Stimulated activated naive CD4-positive, alpha-beta T cell treated with Interleukin-2 at 50 U/mL for 16 hours (primary cell): ENCODE measurements around the gene ABCC6.
"Not testable (repeated sequence)": the region's sequence is repeated elsewhere in the genome, so short reads cannot be mapped to it uniquely, and the experiment has no call there.

ENCODE experiments used
- DNase-seq: peaks from one replicate; lab custom pipeline; 2025; lab: John Stamatoyannopoulos, UW

Gene ABCC6

GRCh38 chr16:16222850-16223661 lies at the start of gene ABCC6:
Gene ABCC6 (minus strand): TSS chr16:16223494. CDS start chr16:16223434, 60 bp downstream.
- DNase-seq, result not testable (repeated sequence)

- DNase-seq, result not testable (repeated sequence)
These were observed 49.4 kb upstream of the ABCC6 start for GRCh38 chr16:16272573-16273221.

- DNase-seq, result not testable (repeated sequence)
These were observed 48.4 kb upstream of the ABCC6 start for GRCh38 chr16:16271658-16272057.

- not testable (repeated sequence) for DNase-seq
These were observed 45.0 kb upstream of the ABCC6 start for GRCh38 chr16:16268185-16268808.

- not testable (repeated sequence) for DNase-seq
These were observed 44.4 kb upstream of the ABCC6 start for GRCh38 chr16:16267708-16268107.

- DNase-seq, result not testable (repeated sequence)
These were observed 41.8 kb upstream of the ABCC6 start for GRCh38 chr16:16265044-16265443.

- DNase-seq, result not testable (repeated sequence)
These were observed 40.7 kb upstream of the ABCC6 start for GRCh38 chr16:16263947-16264346.

GRCh38 chr16:16262954-16263555 lies 39.8 kb upstream of the ABCC6 start:
- not testable (repeated sequence) for DNase-seq

- DNase-seq, result not testable (repeated sequence)
These were observed 36.7 kb upstream of the ABCC6 start for GRCh38 chr16:16259971-16260370.

- DNase-seq, result not testable (repeated sequence)
These were observed 35.5 kb upstream of the ABCC6 start for GRCh38 chr16:16258822-16259221.

GRCh38 chr16:16257301-16257923 lies 34.1 kb upstream of the ABCC6 start:
- DNase-seq, result not testable (repeated sequence)

GRCh38 chr16:16252377-16252776 lies 29.1 kb upstream of the ABCC6 start:
- not testable (repeated sequence) for DNase-seq

GRCh38 chr16:16249621-16250330 lies 26.5 kb upstream of the ABCC6 start:
- not testable (repeated sequence) for DNase-seq

- not testable (repeated sequence) for DNase-seq
These were observed 24.1 kb upstream of the ABCC6 start for GRCh38 chr16:16247439-16247838.

- not testable (repeated sequence) for DNase-seq
These were observed 23.4 kb upstream of the ABCC6 start for GRCh38 chr16:16246578-16247262.

GRCh38 chr16:16243886-16244285 lies 20.6 kb upstream of the ABCC6 start:
- not testable (repeated sequence) for DNase-seq

- DNase-seq, result not testable (repeated sequence)
These were observed 17.4 kb upstream of the ABCC6 start for GRCh38 chr16:16240667-16241066.

GRCh38 chr16:16237738-16238137 lies 14.4 kb upstream of the ABCC6 start:
- DNase-seq, result not testable (repeated sequence)

- not testable (repeated sequence) for DNase-seq
These were observed 13.8 kb upstream of the ABCC6 start for GRCh38 chr16:16237071-16237470.

GRCh38 chr16:16232692-16233061 lies 9.4 kb upstream of the ABCC6 start:
- DNase-seq, result not testable (repeated sequence)
